ENCODE measurements around the gene MAP2K1.

The MAP2K1 gene

DNA sequence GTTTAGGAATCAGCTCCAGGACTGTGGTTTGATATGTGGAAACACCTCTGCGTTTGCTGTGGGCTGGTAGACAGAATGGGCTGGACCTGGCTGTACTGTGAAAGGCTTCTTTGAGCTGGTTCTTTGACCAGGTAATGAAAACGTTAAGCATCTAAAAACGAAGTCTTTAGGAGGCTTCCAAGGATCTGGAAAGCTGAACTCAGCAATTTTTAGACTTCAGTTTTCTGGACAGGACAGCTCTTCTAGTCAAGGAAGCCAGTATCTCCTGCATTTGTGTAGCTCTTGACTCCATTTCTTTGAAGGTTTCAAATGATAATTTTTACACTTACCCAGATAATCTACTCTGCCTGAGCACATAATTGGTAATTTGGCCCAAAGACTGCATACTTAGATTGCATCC is 25.5 kb downstream of the MAP2K1 start:
- no peak overlapping the region for H3K4me3 ChIP-seq (ENCODE audit: low read depth, low read length)
- TF ChIP-seq CTCF (IDR thresholded peaks at IDR 0.05; ENCODE audit: low read depth, low read length, missing control alignments) = no peak
- DNase-seq (ENCODE audit: low read depth) = no peak

GRCh38 chr15:66413579-66413978 is 26.9 kb downstream of the MAP2K1 start:
- TF ChIP-seq CTCF (IDR thresholded peaks at IDR 0.05; ENCODE audit: low read depth, low read length, missing control alignments) = no peak
- no peak overlapping the region for H3K4me3 ChIP-seq (ENCODE audit: low read depth, low read length)
- no peak for DNase-seq (ENCODE audit: low read depth)

DNA sequence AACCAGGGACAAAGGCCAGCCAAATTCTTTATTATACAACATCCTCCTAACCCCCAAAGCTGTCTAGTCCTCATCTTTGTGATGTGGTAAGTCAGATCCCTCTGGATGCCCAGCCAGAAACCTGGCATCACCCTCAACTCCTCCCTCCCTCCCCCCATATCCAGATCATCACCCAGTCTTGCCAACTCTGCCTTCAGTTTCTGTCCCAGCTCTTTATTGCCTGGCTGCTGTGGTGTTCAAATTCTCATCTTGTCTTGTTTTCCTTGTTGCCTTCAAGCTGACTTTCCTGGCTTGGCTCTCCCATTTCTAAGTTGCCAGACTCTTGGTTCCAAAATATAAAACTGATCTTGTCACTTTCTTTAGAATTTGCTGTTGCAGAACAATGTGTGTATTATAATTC is 28.6 kb downstream of the MAP2K1 start:
- H3K4me3 ChIP-seq (ENCODE audit: low read depth, low read length) = no peak overlapping the region
- no peak for TF ChIP-seq CTCF (IDR thresholded peaks at IDR 0.05; ENCODE audit: low read depth, low read length, missing control alignments)
- no peak for DNase-seq (ENCODE audit: low read depth)

DNA sequence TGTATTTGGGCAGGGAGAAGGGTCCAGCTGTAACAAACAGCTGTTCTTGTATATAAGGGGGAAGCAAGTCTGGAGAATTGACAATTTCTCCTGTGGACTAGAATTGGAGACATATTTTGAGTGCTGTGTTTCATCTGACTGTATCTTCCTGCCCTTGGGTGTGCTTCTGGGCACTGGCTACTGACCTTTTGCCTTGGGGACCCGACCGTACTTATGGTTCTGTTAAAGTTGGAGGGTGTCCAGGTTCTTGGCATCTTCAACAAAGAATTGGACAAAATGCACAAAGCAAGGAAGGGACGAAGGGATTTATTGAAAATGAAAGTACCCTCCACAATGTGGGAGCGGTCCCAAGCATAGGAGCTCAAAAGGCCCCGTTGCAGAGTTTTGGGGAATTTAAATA is 31.0 kb downstream of the MAP2K1 start:
- TF ChIP-seq CTCF (IDR thresholded peaks at IDR 0.05; ENCODE audit: low read depth, low read length, missing control alignments) = no peak
- DNase-seq (ENCODE audit: low read depth) = no peak
- no peak overlapping the region for H3K4me3 ChIP-seq (ENCODE audit: low read depth, low read length)

DNA sequence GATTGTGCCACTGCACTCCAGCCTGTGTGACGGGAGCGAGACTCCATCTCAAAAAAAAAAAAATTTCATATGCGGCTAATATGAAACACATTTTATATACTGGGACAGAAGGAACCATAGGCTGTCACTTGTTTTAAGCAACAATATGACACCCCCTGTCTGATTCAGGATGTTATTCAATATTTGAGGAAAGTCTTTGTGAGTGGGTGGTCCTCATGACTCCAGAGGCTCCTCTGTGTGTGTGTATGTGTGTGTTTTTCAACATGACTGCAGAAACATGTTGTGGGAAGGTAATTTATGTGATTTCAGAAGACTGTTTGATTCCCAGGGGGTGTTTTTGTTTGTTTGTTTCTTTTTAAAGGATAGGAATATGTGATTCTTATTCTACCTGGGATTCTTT is 32.8 kb downstream of the MAP2K1 start:
- no peak for DNase-seq (ENCODE audit: low read depth)
- H3K4me3 ChIP-seq (ENCODE audit: low read depth, low read length) = no peak overlapping the region
- TF ChIP-seq CTCF (IDR thresholded peaks at IDR 0.05; ENCODE audit: low read depth, low read length, missing control alignments) = no peak

DNA sequence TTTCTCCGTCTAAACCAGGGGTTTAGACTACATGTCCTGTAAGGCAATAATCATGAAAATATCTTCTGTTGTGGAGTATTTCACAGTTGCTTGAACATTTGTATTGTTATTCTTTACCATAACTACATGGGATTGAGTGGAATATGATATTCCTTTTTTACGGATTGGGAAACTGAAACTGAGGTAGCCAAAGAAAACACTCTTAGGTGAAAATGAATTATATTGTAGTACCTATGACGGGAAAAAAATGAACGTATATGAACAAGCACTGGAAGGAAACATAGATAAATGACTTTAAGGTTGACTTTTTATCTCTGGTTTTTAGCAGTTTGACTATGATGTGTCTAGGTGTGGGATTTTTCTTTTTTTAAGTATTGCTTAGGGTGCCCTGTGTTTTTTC is 35.6 kb downstream of the MAP2K1 start:
- DNase-seq (ENCODE audit: low read depth) = no peak
- TF ChIP-seq CTCF (IDR thresholded peaks at IDR 0.05; ENCODE audit: low read depth, low read length, missing control alignments) = no peak

GRCh38 chr15:66423149-66423548 is 36.4 kb downstream of the MAP2K1 start:
- H3K4me3 ChIP-seq (ENCODE audit: low read depth, low read length) = no peak overlapping the region
- no peak for DNase-seq (ENCODE audit: low read depth)
- TF ChIP-seq CTCF (IDR thresholded peaks at IDR 0.05; ENCODE audit: low read depth, low read length, missing control alignments) = no peak

More for the DNA sequence above, 35.6 kb downstream of the MAP2K1 start:
- no peak overlapping the region for H3K4me3 ChIP-seq (ENCODE audit: low read depth, low read length)
